Neural cell (in vitro differentiated cells): Measurements from ENCODE around the gene ADCY2.

Experiments used
- CTCF ChIP-seq: fragments of 450-650 bp; IDR thresholded peaks from 2 replicates; pipeline ENCODE4 v1.5.1; 2014; ENCODE audit warnings: antibody characterized with exemption, mild to moderate bottlenecking, moderate library complexity; ENCODE audit not compliant: poor library complexity, severe bottlenecking
- EP300 ChIP-seq: fragments of 450-650 bp; conservative IDR thresholded peaks from 2 replicates; pipeline ENCODE4 v1.6.1; 2014; ENCODE audit warnings: antibody characterized with exemption, mild to moderate bottlenecking, moderate library complexity; ENCODE audit not compliant: poor library complexity, severe bottlenecking
- EZH2 ChIP-seq: fragments of 200-600, 300-800 bp; shearing (Covaris generic), sonication (generic); IDR thresholded peaks from 2 replicates; pipeline ENCODE4 v1.6.1; 2014; ENCODE audit warnings: antibody characterized with exemption, low read length, borderline replicate concordance, mild to moderate bottlenecking; ENCODE audit not compliant: insufficient read depth, poor library complexity, severe bottlenecking
- POLR2AphosphoS5 ChIP-seq: IDR thresholded peaks from 2 replicates; pipeline ENCODE4 v1.6.1; 2012
- RAD21 ChIP-seq: fragments of 450-650 bp; conservative IDR thresholded peaks from 2 replicates; pipeline ENCODE4 v1.6.1; 2014; ENCODE audit warnings: antibody characterized with exemption, mild to moderate bottlenecking, moderate library complexity
- REST ChIP-seq: IDR thresholded peaks from 2 replicates; pipeline ENCODE4 v1.6.1; 2012; ENCODE audit warnings: borderline replicate concordance

GRCh38 chr5:7391215-7391614 is 4.7 kb upstream of the ADCY2 start:
- peak; percentile 22 for TF ChIP-seq CTCF
- no peak for TF ChIP-seq RAD21
- no peak for TF ChIP-seq EZH2
- TF ChIP-seq POLR2AphosphoS5 = no peak
- TF ChIP-seq EP300 = no peak
- no peak for TF ChIP-seq REST
